DOHH2 (cell line): ENCODE measurements around the gene OR8B8.

Source experiments
- CTCF ChIP-seq: fragments of 200-600 bp; sonication (generic); IDR thresholded peaks from one replicate; pipeline ENCODE4 v1.5.1; 2014; ENCODE audit warnings: antibody characterized with exemption, mild to moderate bottlenecking, low read depth, low read length; ENCODE audit not compliant: poor library complexity, severe bottlenecking
- EZH2phosphoT487 ChIP-seq: fragments of 200-600 bp; sonication (generic); IDR thresholded peaks from 2 replicates; pipeline ENCODE4 v1.6.1; 2017; ENCODE audit warnings: borderline replicate concordance, mild to moderate bottlenecking, antibody characterized with exemption, low read length, moderate library complexity, mixed read lengths

- TF ChIP-seq CTCF (no peak), EZH2phosphoT487 (no peak)
Observed at GRCh38 chr11:124474779-124475178, 29.3 kb upstream of the OR8B8 start.
